Effector CD8-positive, alpha-beta T cell (primary cell): Measurements from ENCODE around the gene NBPF4.
"Not testable (repeated sequence)": the region's sequence is repeated elsewhere in the genome, so short reads cannot be mapped to it uniquely, and the experiment has no call there.

ENCODE experiments used
- DNase-seq: peaks from one replicate; lab custom pipeline; 2025; lab: John Stamatoyannopoulos, UW
- total RNA-seq, 4 experiments: gene quantifications; one replicate each; lab custom pipeline; 2026; lab: John Stamatoyannopoulos, UW

The NBPF4 gene
- 0 to 0.09 (median 0) reads per million in 4 experiments for total RNA-seq

GRCh38 chr1:108243976-108244375, at the start of gene NBPF4:
Gene NBPF4 (minus strand): TSS chr1:108244076. CDS start chr1:108243761, 315 bp downstream.
- DNase-seq = not testable (repeated sequence)

GRCh38 chr1:108282528-108283257, 38.8 kb upstream of the NBPF4 start:
- not testable (repeated sequence) for DNase-seq

- not testable (repeated sequence) for DNase-seq
These were observed 28.8 kb upstream of the NBPF4 start for GRCh38 chr1:108272485-108273327.

GRCh38 chr1:108267097-108267496, 23.2 kb upstream of the NBPF4 start:
- DNase-seq = not testable (repeated sequence)

GRCh38 chr1:108261967-108262366, 18.1 kb upstream of the NBPF4 start:
- DNase-seq = not testable (repeated sequence)

GRCh38 chr1:108261519-108261918, 17.6 kb upstream of the NBPF4 start:
- DNase-seq = not testable (repeated sequence)

GRCh38 chr1:108260578-108261259, 16.8 kb upstream of the NBPF4 start:
- DNase-seq = not testable (repeated sequence)

GRCh38 chr1:108255426-108255825, 11.6 kb upstream of the NBPF4 start:
- not testable (repeated sequence) for DNase-seq

GRCh38 chr1:108239426-108239825, 4.5 kb downstream of the NBPF4 start:
- DNase-seq = not testable (repeated sequence)

GRCh38 chr1:108235308-108235707, 8.6 kb downstream of the NBPF4 start:
- not testable (repeated sequence) for DNase-seq

GRCh38 chr1:108232183-108232582, 11.7 kb downstream of the NBPF4 start:
- not testable (repeated sequence) for DNase-seq

GRCh38 chr1:108229976-108230375, 13.9 kb downstream of the NBPF4 start:
- not testable (repeated sequence) for DNase-seq

- DNase-seq = not testable (repeated sequence)
These were observed 16.1 kb downstream of the NBPF4 start for GRCh38 chr1:108227772-108228171.

GRCh38 chr1:108226855-108227254, 17.0 kb downstream of the NBPF4 start:
- not testable (repeated sequence) for DNase-seq

- DNase-seq = not testable (repeated sequence)
These were observed 20.6 kb downstream of the NBPF4 start for GRCh38 chr1:108223226-108223625.

GRCh38 chr1:108217515-108218174, 26.2 kb downstream of the NBPF4 start:
- DNase-seq = not testable (repeated sequence)

- not testable (repeated sequence) for DNase-seq
These were observed 26.9 kb downstream of the NBPF4 start for GRCh38 chr1:108217007-108217406.

- not testable (repeated sequence) for DNase-seq
These were observed 27.6 kb downstream of the NBPF4 start for GRCh38 chr1:108216028-108216890.

- not testable (repeated sequence) for DNase-seq
These were observed 29.0 kb downstream of the NBPF4 start for GRCh38 chr1:108214641-108215465.

GRCh38 chr1:108211014-108211413, 32.9 kb downstream of the NBPF4 start:
- no peak for DNase-seq
